Heart left ventricle (tissue), 16 donors: ENCODE data around the gene CTNNA3. TPM values are rescaled to one million over a fixed set of nuclear protein-coding genes. Genes with fewer than 3 reads are reported as not detected.

Experiments
- ATAC-seq, 4 donors: fragments of 200-7000 bp; cut with Tn5 transposase; one replicate each; pipeline ENCODE4 v1.9.1; 2020 to 2022; ENCODE audit warnings: moderate library complexity in 4 of 4, mild to moderate bottlenecking in 3 of 4, moderate number of reproducible peaks in 1 of 4
- DNase-seq, 5 donors: peaks; one replicate each; pipeline ENCODE4 v3.0.0-alpha.2; 2020
- H3K27ac ChIP-seq, 12 donors: fragments of 200-600 bp; sonication (generic) in 4 of 12; one replicate each; pipeline versions ENCODE4 v1.5.0 to v1.8.0; 2016 to 2022; ENCODE audit warnings: mild to moderate bottlenecking in 2 of 12
- H3K27me3 ChIP-seq, 9 donors: fragments of 200-600 bp; sonication (generic) in 2 of 9; one replicate each; pipeline versions ENCODE4 v1.5.1 to v1.8.0; 2016 to 2022; ENCODE audit warnings: mild to moderate bottlenecking in 3 of 9
- H3K36me3 ChIP-seq, 9 donors: fragments of 200-600 bp; sonication (generic) in 2 of 9; one replicate each; pipeline versions ENCODE4 v1.5.0 to v1.8.0; 2018 to 2022; ENCODE audit warnings: mild to moderate bottlenecking in 2 of 9
- H3K4me1 ChIP-seq, 12 donors: fragments of 200-600 bp; sonication (generic) in 4 of 12; one replicate each; pipeline versions ENCODE4 v1.5.0 to v1.8.0; 2016 to 2022; ENCODE audit warnings: mild to moderate bottlenecking in 3 of 12
- H3K4me3 ChIP-seq, 12 donors: fragments of 200-600 bp; sonication (generic) in 4 of 12; one replicate each; pipeline versions ENCODE4 v1.5.0 to v1.8.0; 2017 to 2022; ENCODE audit warnings: mild to moderate bottlenecking in 9 of 12, moderate library complexity in 4 of 12
- H3K9me3 ChIP-seq, 12 donors: fragments of 200-600 bp; sonication (generic) in 4 of 12; one replicate each; pipeline versions ENCODE4 v1.5.0 to v1.8.0; 2016 to 2022; ENCODE audit warnings: mild to moderate bottlenecking in 1 of 12
- POLR2A ChIP-seq, 2 donors: fragments of 450-650 bp; IDR thresholded peaks; one replicate each; pipeline ENCODE4 v1.6.1; 2017; ENCODE audit warnings: antibody characterized with exemption in 2 of 2, mild to moderate bottlenecking in 2 of 2, moderate library complexity in 2 of 2
- WGBS, 4 donors: extraction: QIAGEN DNeasy Blood & Tissue Kit in 2 of 4; methylation state at CpG; one replicate each; pipeline versions ENCODE4 v1.1.5 to v1.1.7; 2013 to 2018; 5-methylcytosine and 5-hydroxymethylcytosine counted together
- intact Hi-C, 10 donors: fragments of 100-400 bp; cut with DNase I; formaldehyde crosslinking; loops; one replicate each; pipeline versions ENCODE4 v1.11.1 to v1.14.2; 2022
- polyA plus RNA-seq, 2 donors: library from polyadenylated mRNA; stranded (reverse); fragments of 200-250 nt; gene quantifications; one replicate each; pipeline ENCODE4 v1.2.3, GENCODE V29; 2013
- total RNA-seq, 9 donors: library from RNA; depleted of rRNA in 2 of 9; stranded (reverse); fragments of >200 nt in 2 of 9; fragmentation: NEBNext Ultra II Directional in 3 of 9; extraction: Animal tissue kit (Norgen Biotek cat#: 25700) in 3 of 9; gene quantifications; one replicate each; pipeline versions ENCODE4 v1.1.0 to v1.2.4, GENCODE V29; 2016 to 2023
- TF ChIP-seq, protein P1 (sequence below), 12 donors: fragments of 200-600 bp; sonication (generic) in 4 of 12; IDR thresholded peaks; one replicate each; pipeline versions ENCODE4 v1.5.0 to v1.8.0; 2018 to 2022; ENCODE audit warnings: antibody characterized with exemption in 12 of 12, mild to moderate bottlenecking in 5 of 12
- donor health status: ischemic (EF 13 %, LVEDD 7.1; RV severe dilation, severe dysfunction).
- donor health status: healthy with polysubstance abuse.
- donor health status: DM: no; HTN: yes; CAD: no.
- donor health status: DM: no; HTN: no; CAD: no.
- donor health status: ischemic (EF 25% LVEDD 6.9; RV normal size, moderate dysfunction).
- donor health status: ischemic (EF 25% LVEDD 5.7; RV mildly dilated, moderate dysfunction).
- donor health status: healthy.
- donor health status: DM: yes; HTN: yes; CAD: no.
- donor health status: ischemic (EF 35%, LVEDD 5.7; RV mildly dilated, moderate dysfunction).
- donor health status: nonischemic (EF 11% LVEDD 7.7; RV severe dilation, severe dysfunction).
- donor health status: DM: yes; HTN: yes; CAD: no.
- donor health status: PGD.
- donor health status: ischemic (EF 29% LVEDD 5.4; RV normal size, mild dysfunction).
- donor health status: nonischemic (EF 23%, LVEDD 6.1; RV moderate dilation, normal function).

The CTNNA3 gene
- total and polyA plus RNA-seq, 11 donors, result 4.8 to 200 (median 99.0) TPM

DNA sequence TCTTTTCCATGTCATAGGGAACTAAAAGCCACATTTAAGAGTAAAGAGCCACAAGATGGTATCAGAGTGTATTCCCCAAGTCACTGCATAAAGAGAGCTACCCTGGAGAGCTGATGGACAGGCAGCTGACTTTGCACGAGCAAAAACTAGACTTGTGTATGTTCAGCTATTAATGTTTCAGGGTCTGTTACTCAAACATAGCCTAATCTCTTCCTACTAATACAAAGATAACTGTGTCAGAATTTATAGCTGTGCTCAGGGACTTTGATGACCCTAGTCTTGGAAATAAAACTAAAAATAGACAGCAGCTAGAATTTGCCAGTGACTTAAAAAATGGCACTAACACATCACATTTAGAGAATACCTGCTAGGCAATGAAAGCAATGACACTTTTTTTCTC lies 815.7 kb downstream of the CTNNA3 start:
- WGBS, 4 donors, result 9 to 20% (median 14%) methylated on average over 1 of the region's 1 CpG
- intact Hi-C loops, result no loop called here
- Histone ChIP-seq H3K4me3 (no peak overlapping the region), H3K4me1 (peaks cover 0 to 28% (median 9%) of the 10 kb centered on the region in 12 donors), H3K27ac (peak overlapping the region in 4 of 12 donors; percentile 26 to 50 (median 42)), H3K36me3 (no peaks in the 10 kb centered on the region), H3K9me3 (no peaks in the 10 kb centered on the region), H3K27me3 (no peaks in the 10 kb centered on the region)
- DNase-seq (no peak), ATAC-seq (peak; percentile 15 to 70 (median 36))
- TF ChIP-seq, protein P1, sequence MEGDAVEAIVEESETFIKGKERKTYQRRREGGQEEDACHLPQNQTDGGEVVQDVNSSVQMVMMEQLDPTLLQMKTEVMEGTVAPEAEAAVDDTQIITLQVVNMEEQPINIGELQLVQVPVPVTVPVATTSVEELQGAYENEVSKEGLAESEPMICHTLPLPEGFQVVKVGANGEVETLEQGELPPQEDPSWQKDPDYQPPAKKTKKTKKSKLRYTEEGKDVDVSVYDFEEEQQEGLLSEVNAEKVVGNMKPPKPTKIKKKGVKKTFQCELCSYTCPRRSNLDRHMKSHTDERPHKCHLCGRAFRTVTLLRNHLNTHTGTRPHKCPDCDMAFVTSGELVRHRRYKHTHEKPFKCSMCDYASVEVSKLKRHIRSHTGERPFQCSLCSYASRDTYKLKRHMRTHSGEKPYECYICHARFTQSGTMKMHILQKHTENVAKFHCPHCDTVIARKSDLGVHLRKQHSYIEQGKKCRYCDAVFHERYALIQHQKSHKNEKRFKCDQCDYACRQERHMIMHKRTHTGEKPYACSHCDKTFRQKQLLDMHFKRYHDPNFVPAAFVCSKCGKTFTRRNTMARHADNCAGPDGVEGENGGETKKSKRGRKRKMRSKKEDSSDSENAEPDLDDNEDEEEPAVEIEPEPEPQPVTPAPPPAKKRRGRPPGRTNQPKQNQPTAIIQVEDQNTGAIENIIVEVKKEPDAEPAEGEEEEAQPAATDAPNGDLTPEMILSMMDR (IDR thresholded peaks at IDR 0.05), result no peak
- TF ChIP-seq POLR2A (IDR thresholded peaks at IDR 0.05), result no peak

GRCh38 chr10:66877361-66877760 lies 818.6 kb downstream of the CTNNA3 start:
- DNase-seq (no peak), ATAC-seq (no peak)
- TF ChIP-seq, protein P1 (IDR thresholded peaks at IDR 0.05), result no peak
- TF ChIP-seq POLR2A (IDR thresholded peaks at IDR 0.05), result no peak
- H3K4me3 ChIP-seq, result no peak overlapping the region
- 22 to 38% (median 32%) methylated on average over 2 of the region's 2 CpGs for WGBS, 4 donors
- H3K36me3 ChIP-seq, result no peaks in the 10 kb centered on the region
- no peak overlapping the region for H3K27ac ChIP-seq
- H3K9me3 ChIP-seq, result no peaks in the 10 kb centered on the region
- no peaks in the 10 kb centered on the region for H3K27me3 ChIP-seq
- H3K4me1 ChIP-seq, result peaks cover 0 to 28% (median 9%) of the 10 kb centered on the region in 12 donors
- intact Hi-C loops, result no loop called here

DNA sequence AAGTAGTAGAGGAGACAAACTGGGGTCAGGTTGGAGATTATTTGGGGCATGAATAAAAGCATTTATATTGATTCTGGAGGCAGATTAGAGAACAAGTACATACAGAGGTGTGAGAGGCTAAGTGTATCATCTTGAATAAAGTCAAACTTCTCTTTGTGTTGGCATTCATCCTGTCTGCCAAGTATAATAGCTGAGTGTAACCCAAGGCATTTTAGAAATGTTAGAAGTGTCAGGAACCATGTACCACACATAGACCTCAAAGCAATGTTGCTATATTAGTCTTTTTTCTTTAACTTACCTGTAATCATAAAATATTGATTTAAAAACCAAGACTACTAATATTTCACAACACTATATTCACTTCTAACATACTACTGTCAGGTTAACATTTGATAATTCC lies 826.4 kb downstream of the CTNNA3 start:
- Histone ChIP-seq H3K9me3 (no peaks in the 10 kb centered on the region), H3K4me3 (no peak overlapping the region), H3K4me1 (no peaks in the 10 kb centered on the region), H3K36me3 (no peaks in the 10 kb centered on the region), H3K27me3 (no peaks in the 10 kb centered on the region), H3K27ac (no peak overlapping the region)
- no peak for TF ChIP-seq POLR2A (IDR thresholded peaks at IDR 0.05)
- TF ChIP-seq, protein P1 (IDR thresholded peaks at IDR 0.05), result no peak
- ATAC-seq, result no peak
- DNase-seq, result no peak
- intact Hi-C loops, result no loop called here

DNA sequence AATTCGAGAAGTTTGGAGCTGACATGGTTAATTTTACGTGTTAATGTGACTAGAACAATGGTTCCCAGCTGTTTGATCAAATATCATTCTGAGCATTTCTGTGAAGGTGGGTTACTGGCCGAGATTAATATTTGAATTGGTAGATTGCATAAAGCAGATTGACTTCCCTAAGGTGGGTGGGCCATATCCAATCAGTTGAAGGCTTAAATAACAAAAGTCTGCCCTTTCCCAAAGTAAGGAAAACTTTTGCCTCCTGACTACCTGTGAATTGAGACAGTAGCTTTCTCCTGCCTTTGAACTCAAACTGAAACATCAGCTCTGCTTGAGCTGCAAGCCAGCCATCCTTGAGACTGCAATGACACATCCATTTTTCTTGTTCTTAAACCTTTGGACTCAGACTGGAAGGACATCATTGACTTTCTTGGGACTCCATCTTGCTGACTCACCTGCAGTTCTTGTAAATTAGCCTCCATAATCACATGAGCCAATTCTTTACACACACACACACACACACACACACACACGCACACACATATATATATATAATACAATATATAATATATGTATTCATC lies 833.2 kb downstream of the CTNNA3 start:
- ATAC-seq, result no peak
- Histone ChIP-seq H3K27me3 (no peaks in the 10 kb centered on the region), H3K27ac (no peak overlapping the region), H3K36me3 (no peaks in the 10 kb centered on the region), H3K4me1 (no peaks in the 10 kb centered on the region), H3K4me3 (no peak overlapping the region), H3K9me3 (no peaks in the 10 kb centered on the region)
- TF ChIP-seq, protein P1 (IDR thresholded peaks at IDR 0.05), result no peak
- no peak for TF ChIP-seq POLR2A (IDR thresholded peaks at IDR 0.05)
- intact Hi-C loops, result no loop called here
- DNase-seq, result no peak
- 76 to 81% (median 78%) methylated on average over 4 of the region's 4 CpGs for WGBS, 4 donors
